DND-41 (cell line): ENCODE measurements around the gene FCRL4.

ENCODE experiments used
- ATAC-seq: fragments of 200-7000 bp; cut with Tn5 transposase; 3 replicates; pipeline ENCODE4 v1.9.1; 2021; ENCODE audit warnings: low read depth; ENCODE audit not compliant: insufficient read depth
- DNase-seq: peaks from one replicate; pipeline ENCODE4 v3.0.0-alpha.2; 2020
- H2AFZ ChIP-seq: 2 replicates; pipeline ENCODE4 v1.6.0; 2012; ENCODE audit warnings: low read depth, low read length
- H3K27ac ChIP-seq: 2 replicates; pipeline ENCODE4 v1.5.1; 2012; ENCODE audit warnings: low read length, inconsistent platforms
- H3K27me3 ChIP-seq: fragments of 200-600 bp; sonication (generic); 2 replicates; pipeline ENCODE4 v1.6.0; 2012; ENCODE audit warnings: low read length, mild to moderate bottlenecking, inconsistent platforms; ENCODE audit not compliant: insufficient read depth, poor library complexity
- H3K36me3 ChIP-seq: 2 replicates; pipeline ENCODE4 v1.5.1; 2012; ENCODE audit warnings: low read length, inconsistent platforms; ENCODE audit not compliant: insufficient read depth
- H3K4me1 ChIP-seq: 2 replicates; pipeline ENCODE4 v1.5.1; 2012; ENCODE audit warnings: mild to moderate bottlenecking, low read length; ENCODE audit not compliant: insufficient read depth
- H3K4me2 ChIP-seq: 2 replicates; pipeline ENCODE4 v1.6.0; 2012; ENCODE audit warnings: mild to moderate bottlenecking, moderate library complexity, low read length, inconsistent platforms; ENCODE audit not compliant: insufficient read depth
- H3K4me3 ChIP-seq, 2 experiments: fragments of 200-600 bp in 1 of 2; shearing (Covaris generic) in 1 of 2; 2 replicates each; pipeline ENCODE4 v1.5.1; 2012 to 2016; ENCODE audit warnings: inconsistent platforms in 2 of 2, low read length in 2 of 2, mild to moderate bottlenecking in 2 of 2, low read depth in 1 of 2, moderate library complexity in 1 of 2
- H3K79me2 ChIP-seq: 2 replicates; pipeline ENCODE4 v1.6.0; 2012; ENCODE audit warnings: low read length, inconsistent platforms; ENCODE audit not compliant: insufficient read depth
- H3K9ac ChIP-seq: 2 replicates; pipeline ENCODE4 v1.6.0; 2012; ENCODE audit warnings: low read depth, mild to moderate bottlenecking, inconsistent platforms, low read length, moderate library complexity
- H3K9me3 ChIP-seq: 2 replicates; pipeline ENCODE4 v1.5.1; 2012; ENCODE audit warnings: low read length, moderate library complexity, mild to moderate bottlenecking, inconsistent platforms; ENCODE audit not compliant: insufficient read depth, severe bottlenecking
- H4K20me1 ChIP-seq: 2 replicates; pipeline ENCODE4 v1.6.0; 2012; ENCODE audit warnings: low read length; ENCODE audit not compliant: insufficient read depth
- CTCF ChIP-seq: IDR thresholded peaks from 2 replicates; pipeline ENCODE4 v1.5.1; 2012; ENCODE audit warnings: borderline replicate concordance, low read length, moderate library complexity, mild to moderate bottlenecking; ENCODE audit not compliant: poor library complexity, severe bottlenecking; ENCODE audit errors: extremely low read depth
- EZH2 ChIP-seq: IDR thresholded peaks from 3 replicates; pipeline ENCODE4 v1.6.1; 2012; ENCODE audit warnings: borderline replicate concordance, low read depth, mild to moderate bottlenecking, moderate library complexity, low read length, inconsistent platforms; ENCODE audit not compliant: severe bottlenecking

FCRL4 gene

GRCh38 chr1:157532569-157532968, 65.3 kb downstream of the FCRL4 start:
- Histone ChIP-seq H3K79me2 (no peaks in the 10 kb centered on the region), H3K27me3 (peaks cover 3% of the 10 kb centered on the region), H3K4me2 (no peak overlapping the region), H3K4me1 (no peaks in the 10 kb centered on the region), H4K20me1 (no peaks in the 10 kb centered on the region), H3K9me3 (no peaks in the 10 kb centered on the region), H3K4me3 (no peak overlapping the region), H3K27ac (no peak overlapping the region), H3K36me3 (no peaks in the 10 kb centered on the region), H3K9ac (no peak overlapping the region), H2AFZ (no peak overlapping the region)
- TF ChIP-seq CTCF (no peak), EZH2 (no peak)
- no peak for DNase-seq
- no peak for ATAC-seq

GRCh38 chr1:157523774-157524493, 74.0 kb downstream of the FCRL4 start:
- ATAC-seq (peak; percentile 96), DNase-seq (peak; percentile 56)
- H3K79me2 ChIP-seq, result no peaks in the 10 kb centered on the region
- H4K20me1 ChIP-seq, result no peaks in the 10 kb centered on the region
- no peaks in the 10 kb centered on the region for H3K36me3 ChIP-seq
- TF ChIP-seq EZH2 (no peak), CTCF (no peak)
- H3K4me2 ChIP-seq, result peak overlapping the region; percentile 50
- H3K4me3 ChIP-seq, result peak overlapping the region in 1 of 2 experiments; percentile 16; a peak in 1 of 4 replicates
- no peaks in the 10 kb centered on the region for H3K27me3 ChIP-seq
- peak overlapping the region; percentile 26 for H3K9ac ChIP-seq
- peak overlapping the region; percentile 44; the same call in 1 of the 2 replicates for H3K27ac ChIP-seq
- peak overlapping the region; percentile 42 for H2AFZ ChIP-seq
- no peaks in the 10 kb centered on the region for H3K9me3 ChIP-seq
- peaks cover 14% of the 10 kb centered on the region for H3K4me1 ChIP-seq
